ENCODE measurements around the gene ABHD1.
A peak's percentile ranks its signal among the peaks of the same experiment; 100 is the strongest.
"Not testable (repeated sequence)": the region's sequence is repeated elsewhere in the genome, so short reads cannot be mapped to it uniquely, and the experiment has no call there.

ABHD1 gene

GRCh38 chr2:27111392-27112078 is 12.1 kb upstream of the ABHD1 start:
- not testable (repeated sequence) for DNase-seq

GRCh38 chr2:27115519-27115918 is 8.1 kb upstream of the ABHD1 start:
- no peak for DNase-seq

GRCh38 chr2:27117995-27118524 is 5.6 kb upstream of the ABHD1 start:
- DNase-seq: no peak

GRCh38 chr2:27118525-27119329 is 4.9 kb upstream of the ABHD1 start, which contains the start of gene CGREF1:
Gene CGREF1, minus strand, starts transcription at chr2:27119128. Its CDS starts 14,762 bp downstream, at chr2:27104366.
- no peak for DNase-seq

DNA sequence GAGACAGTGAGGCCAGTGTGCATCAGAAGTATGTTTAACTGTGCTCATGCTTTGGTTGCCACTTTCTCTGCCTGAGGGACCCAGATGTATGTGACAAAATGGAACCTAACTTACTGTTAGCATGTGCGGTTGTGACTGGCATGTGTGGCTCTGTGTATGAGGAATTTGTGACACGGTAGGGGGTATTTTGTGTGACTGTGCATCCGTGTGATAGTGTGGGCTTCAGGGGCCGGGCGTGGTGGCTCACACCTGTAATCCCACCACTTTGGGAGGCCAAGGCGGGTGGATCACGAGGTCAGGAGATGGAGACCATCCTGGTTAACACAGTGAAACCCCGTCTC is 4.3 kb upstream of the ABHD1 start:
- DNase-seq: not testable (repeated sequence)

DNA sequence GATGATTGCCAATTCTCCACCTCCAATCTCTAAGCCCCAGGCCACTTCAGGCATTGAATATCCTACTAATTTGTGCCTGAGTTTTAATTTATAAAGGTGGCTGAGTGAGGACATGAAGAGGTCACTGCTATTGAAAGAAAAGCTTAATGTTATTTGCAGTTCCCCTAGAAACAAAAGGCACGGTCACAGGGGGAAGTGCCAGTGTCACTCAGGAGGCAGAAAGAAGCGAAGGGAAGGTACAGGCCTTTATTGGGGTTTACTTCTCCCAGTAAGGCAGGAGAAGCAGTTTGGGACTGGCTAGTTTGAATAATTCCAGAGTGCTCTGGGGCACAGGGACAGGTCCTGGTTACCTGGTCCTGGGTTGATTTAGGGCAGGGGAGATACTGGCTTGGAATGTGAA is 1.7 kb upstream of the ABHD1 start:
- DNase-seq: no peak

- no peak for DNase-seq
Measured at GRCh38 chr2:27122791-27123190, 824 bp upstream of the ABHD1 start.

DNA sequence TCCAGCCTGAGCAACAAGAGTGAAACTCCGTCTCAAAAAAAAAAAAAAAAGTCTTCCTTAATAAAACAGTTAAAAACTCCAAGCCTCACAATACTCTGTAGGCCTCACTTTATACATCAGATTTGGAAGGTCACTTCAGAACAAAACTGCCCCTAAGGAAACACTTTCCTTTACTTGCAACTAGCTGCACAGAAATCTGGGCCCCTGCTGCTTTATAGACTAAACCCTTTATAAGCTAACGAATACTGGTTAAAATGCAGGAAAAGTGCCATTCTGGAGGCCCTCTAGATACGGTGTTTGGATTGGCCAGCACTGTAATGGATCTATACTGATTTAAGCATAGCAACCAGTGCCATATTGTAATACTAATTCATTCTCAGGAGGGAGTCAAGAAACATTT is 1.5 kb downstream of the ABHD1 start:
- DNase-seq: no peak

DNA sequence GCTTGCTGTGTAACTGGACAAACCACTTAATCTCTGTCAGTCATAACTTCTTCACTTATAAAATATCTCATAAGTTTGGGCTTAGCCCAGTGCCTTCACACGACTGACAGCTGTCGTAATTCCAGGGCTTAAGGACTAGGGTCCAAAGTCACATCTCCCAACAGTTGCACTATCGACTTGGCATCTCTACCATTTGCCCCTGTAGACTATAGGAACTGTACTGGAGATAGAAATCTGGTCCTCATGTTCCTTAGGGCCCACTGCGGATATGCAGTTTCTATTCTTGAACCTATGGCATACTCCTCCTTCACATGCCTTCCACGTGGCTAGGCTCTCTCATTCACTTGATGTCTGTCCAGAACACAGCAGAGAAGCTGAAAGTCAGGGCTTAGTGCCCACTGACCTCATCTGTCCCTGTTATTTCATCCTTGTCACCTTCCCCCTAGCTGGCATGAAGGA is 2.7 kb downstream of the ABHD1 start:
- DNase-seq: no peak

DNA sequence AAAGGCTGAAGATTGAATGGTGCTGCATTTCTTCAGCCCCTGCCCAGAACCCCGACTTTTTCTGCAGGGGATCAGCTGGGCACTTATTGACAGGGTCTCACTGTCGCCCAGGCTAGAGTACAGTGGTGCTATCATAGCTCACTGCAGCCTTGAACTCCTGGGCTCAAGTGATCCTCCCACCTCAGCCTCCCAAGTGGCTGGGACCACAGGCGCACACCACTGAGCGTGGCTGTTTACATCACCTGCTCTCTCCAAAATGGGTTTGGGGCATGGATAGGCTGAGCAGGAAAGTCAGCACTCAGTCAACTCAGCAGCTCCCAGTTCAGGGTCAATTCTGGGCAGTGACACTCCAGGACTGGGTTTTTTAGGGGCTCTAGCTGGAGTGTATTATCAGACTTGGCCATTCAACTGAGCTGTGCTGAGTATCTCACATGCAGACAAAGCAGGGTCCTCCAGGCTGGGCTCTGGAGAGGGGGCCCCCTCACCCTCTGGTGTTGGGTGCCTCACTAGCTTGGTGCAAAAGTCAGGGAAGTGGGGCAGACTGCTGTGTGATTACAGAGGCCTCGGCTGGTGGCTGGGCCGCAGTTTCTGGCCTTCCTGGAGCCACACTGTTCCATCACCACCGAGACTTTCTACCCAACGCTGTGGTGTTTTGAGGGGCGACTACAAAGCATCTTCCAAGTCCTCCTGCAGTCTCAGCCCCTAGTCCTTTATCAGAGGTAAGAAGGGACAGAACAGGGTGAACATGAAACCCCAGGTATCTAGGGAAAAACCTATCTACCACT is 4.5 kb downstream of the ABHD1 start:
- no peak for DNase-seq

- DNase-seq: no peak
Measured at GRCh38 chr2:27128668-27129571, 5.3 kb downstream of the ABHD1 start.

GRCh38 chr2:27130396-27130795 is 6.8 kb downstream of the ABHD1 start:
- DNase-seq: no peak

GRCh38 chr2:27131429-27131828 is 7.8 kb downstream of the ABHD1 start:
- DNase-seq: no peak

DNA sequence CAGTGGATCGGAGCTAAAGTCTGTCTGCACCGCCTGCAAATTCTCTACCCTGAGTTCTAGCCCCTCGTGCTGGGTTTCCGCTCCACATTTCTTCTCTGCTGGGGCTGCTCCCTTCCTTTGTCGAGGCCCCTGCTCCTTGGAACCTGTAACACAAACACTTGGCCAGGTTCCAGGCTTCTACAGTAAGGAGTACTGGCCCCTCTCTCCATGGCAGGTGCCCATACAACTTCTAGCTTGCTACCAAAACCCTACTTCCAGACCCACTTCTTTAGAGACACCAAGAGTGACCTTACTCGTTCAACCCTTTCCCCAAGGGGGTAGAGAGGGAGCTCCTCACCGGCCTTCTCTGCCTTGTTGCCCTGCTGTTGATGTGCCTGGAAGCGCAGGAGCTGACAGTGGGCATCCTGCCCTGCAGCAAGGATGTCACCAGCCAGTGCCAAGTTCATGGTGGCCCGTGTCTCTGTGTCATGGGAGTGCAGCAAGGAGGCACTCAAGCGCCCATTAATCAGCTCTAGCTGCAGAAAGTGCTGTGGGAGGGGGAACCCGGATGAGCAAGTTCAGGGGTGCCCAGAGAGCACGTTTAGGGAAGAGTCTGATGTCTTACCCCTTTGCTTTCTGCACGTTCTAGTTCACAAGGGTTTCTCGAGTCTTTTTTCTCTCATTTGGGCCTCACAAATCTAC is 9.7 kb downstream of the ABHD1 start:
- DNase-seq: no peak

DNA sequence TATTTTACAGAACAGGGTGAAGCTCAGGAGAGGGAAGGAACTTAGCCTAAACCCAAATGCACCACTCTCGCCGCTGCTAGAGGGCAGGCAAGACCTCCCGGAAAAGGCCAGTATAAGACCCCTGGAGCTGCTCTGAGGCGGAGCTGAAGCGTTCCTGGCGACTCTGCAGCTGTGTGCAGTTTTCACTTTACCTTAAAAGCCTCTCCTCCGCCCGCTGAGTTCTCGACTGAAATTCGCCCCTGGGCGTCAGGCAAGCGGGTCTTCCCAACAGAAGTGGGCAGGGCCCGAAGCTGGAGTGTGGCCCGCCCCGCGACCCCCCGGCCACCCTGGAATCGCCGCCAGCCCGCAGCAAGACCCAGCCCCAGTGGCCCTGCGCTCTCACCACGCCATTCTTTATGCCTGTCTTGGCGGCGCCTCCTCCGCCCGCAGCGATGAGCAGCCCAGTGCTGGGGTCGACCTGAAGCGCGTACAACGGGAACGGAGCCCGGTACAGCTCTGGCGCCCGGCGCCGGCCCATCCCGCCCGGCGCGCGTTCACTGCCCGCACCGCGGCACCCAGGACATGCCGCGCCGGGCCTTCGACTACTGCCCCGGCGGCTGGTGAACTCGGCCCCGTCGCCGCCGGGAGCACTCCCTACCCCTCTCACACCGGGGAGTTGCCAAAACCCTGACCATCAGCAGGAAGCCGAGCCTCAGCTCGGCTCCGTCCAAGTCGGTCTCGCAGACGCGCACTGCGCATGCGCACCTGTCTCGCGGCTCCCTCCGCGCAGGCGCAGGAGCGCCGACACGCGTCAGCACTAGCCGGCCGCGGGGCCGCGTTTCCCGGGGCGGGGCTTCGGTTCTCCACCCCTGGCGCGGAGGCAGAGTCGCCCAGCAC is 10.5 kb downstream of the ABHD1 start, which contains the start of gene PREB:
Gene PREB, minus strand, starts transcription at position 732 of the 876 bp plus-strand sequence. Its CDS starts 215 bp downstream, at position 517.
- DNase-seq: peak; percentile 87

DNA sequence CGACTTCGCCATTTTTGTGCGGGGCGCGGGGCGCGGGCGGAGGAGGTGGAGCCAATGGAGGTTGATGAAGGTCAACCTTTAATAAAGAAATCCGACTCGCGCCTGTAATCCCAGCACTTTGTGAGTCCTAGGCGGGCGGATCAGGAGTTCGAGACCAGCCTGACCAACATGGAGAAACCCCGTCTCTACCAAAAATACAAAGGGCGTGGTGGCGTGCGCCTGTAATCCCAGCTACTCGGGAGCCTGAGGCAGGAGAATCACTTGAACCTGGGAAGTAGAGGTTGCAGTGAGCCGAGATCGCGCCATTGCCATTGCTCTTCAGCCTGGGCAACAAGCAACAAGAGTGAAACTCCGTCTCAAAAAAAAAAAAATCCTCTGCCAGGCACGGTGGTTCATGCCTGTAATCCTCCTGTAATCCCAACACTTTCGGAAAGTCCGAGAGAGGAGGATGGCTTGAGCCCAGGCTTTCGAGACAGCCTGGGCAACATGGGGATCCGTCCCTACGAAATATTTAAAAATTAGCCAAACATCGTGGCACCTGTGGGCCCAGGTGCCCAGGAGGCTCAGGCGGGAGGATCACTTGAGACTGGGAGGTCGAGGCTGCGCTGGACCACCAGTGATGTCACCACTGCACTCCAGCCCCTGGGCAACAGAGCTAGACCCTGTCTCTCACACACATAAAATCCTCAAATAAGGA is 11.3 kb downstream of the ABHD1 start:
- DNase-seq: no peak

- no peak for DNase-seq
Measured at GRCh38 chr2:27135478-27135955, 11.9 kb downstream of the ABHD1 start.

DNA sequence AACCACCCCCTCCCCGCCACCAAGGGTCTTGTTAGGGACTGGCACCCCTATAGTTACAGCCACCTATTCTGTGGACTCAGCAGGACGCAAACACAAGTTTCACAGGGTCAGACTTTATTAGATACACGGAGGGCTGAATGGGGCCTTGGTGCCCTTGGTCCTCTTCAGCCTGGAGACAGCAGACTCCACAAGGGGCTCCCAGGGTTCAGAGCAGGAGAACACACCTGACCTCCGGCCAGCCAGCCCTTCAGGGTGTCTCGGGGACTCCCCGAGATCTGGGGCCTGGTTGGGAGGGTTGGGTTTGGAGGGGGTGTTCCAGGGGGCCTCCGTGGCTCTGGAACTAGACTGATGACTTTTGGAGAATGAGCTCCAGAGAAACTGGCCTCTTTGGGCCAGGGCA is 13.1 kb downstream of the ABHD1 start:
- DNase-seq: no peak

GRCh38 chr2:27137322-27137935 is 13.8 kb downstream of the ABHD1 start:
- DNase-seq: no peak

All from DMS 273 treated with DMSO at 0.1 percent for 48 hours (cell line).